Chondrocyte (in vitro differentiated cells): ENCODE results near the gene MCRIP2. TPM values are rescaled to one million over a fixed set of nuclear protein-coding genes. Genes with fewer than 3 reads are reported as not detected.

Experiments
- DNase-seq: peaks from one replicate; pipeline ENCODE4 v3.0.0; 2021; ENCODE audit warnings: mixed read lengths, low spot score
- H3K27ac Mint-ChIP-seq: one replicate; pipeline ENCODE4 v1.8.0; 2021; ENCODE audit warnings: mild to moderate bottlenecking, moderate library complexity, mixed read lengths; ENCODE audit not compliant: unreplicated experiment
- H3K27me3 Mint-ChIP-seq: 2 replicates; pipeline ENCODE4 v1.8.0; 2021; ENCODE audit warnings: low read depth, mixed read lengths
- H3K36me3 Mint-ChIP-seq: 2 replicates; pipeline ENCODE4 v1.8.0; 2021; ENCODE audit warnings: low read depth, mixed read lengths
- H3K4me1 Mint-ChIP-seq: 2 replicates; pipeline ENCODE4 v1.8.0; 2021; ENCODE audit warnings: low read depth, mild to moderate bottlenecking, mixed read lengths
- H3K4me3 Mint-ChIP-seq: one replicate; pipeline ENCODE4 v1.8.0; 2021; ENCODE audit warnings: mild to moderate bottlenecking, moderate library complexity, mixed read lengths; ENCODE audit not compliant: unreplicated experiment
- H3K9me3 Mint-ChIP-seq: 2 replicates; pipeline ENCODE4 v1.8.0; 2021; ENCODE audit warnings: low read depth, mixed read lengths
- total RNA-seq: library from RNA; stranded (reverse); gene quantifications from 3 replicates; pipeline ENCODE4 v1.2.1, GENCODE V29; 2021
- TF ChIP-seq, protein P1 (sequence below): fragments of 200-600 bp; sonication (generic); IDR thresholded peaks from 2 replicates; pipeline ENCODE4 v1.5.0; 2021; ENCODE audit warnings: antibody characterized with exemption, mild to moderate bottlenecking, moderate library complexity

MCRIP2 gene
- total RNA-seq, 1 donor from 2014 or later = 15.3 TPM

DNA sequence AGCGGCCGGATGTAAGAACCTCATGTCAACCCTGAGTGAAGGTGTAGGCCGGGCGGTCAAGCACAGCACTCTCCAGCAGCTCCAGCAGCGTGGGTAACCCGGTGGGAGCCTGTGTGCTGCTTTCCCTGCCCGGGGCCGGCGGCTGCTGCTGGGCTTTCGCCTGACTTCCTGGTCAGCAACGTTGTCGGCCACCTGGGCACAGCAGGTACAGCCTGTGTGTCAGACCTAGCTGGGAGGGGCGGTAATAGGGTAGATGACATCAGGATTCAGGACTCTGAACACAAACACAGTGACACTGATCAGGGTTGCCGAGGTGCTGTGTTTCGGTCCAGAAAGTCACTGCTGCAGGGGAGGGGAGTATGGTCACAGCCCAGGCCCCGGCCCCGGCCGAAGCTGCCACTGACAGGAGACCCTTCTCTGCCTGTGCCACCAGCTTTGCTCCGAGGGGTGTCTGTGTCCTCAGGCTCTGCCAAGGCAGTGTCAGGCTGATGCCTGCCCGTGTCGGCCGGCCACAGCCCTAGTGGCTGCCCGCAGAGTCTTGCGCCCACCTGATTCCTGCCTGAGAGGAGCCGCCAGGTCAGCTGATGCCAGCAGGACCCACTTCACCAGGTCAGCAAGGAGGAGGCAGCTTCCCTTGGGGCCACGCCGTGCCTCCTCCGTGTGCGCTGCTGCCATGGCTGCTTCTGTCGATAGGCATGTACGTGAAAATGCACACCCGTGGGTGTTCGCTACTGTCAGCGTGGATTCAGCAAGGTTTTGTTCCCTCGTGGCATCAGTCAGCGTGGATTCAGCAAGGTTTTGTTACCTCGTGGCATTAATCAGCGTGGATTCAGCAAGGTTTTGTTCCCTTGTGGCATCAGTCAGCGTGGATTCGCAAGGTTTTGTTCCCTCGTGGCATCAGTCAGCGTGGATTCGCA lies 42.5 kb upstream of the MCRIP2 start:
- no peak overlapping the region for H3K4me3 Mint-ChIP-seq
- H3K27me3 Mint-ChIP-seq = no peaks in the 10 kb centered on the region
- TF ChIP-seq, protein P1, sequence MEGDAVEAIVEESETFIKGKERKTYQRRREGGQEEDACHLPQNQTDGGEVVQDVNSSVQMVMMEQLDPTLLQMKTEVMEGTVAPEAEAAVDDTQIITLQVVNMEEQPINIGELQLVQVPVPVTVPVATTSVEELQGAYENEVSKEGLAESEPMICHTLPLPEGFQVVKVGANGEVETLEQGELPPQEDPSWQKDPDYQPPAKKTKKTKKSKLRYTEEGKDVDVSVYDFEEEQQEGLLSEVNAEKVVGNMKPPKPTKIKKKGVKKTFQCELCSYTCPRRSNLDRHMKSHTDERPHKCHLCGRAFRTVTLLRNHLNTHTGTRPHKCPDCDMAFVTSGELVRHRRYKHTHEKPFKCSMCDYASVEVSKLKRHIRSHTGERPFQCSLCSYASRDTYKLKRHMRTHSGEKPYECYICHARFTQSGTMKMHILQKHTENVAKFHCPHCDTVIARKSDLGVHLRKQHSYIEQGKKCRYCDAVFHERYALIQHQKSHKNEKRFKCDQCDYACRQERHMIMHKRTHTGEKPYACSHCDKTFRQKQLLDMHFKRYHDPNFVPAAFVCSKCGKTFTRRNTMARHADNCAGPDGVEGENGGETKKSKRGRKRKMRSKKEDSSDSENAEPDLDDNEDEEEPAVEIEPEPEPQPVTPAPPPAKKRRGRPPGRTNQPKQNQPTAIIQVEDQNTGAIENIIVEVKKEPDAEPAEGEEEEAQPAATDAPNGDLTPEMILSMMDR = no peak
- DNase-seq = peak; percentile 92
- H3K36me3 Mint-ChIP-seq = peaks cover 7% of the 10 kb centered on the region
- no peaks in the 10 kb centered on the region for H3K4me1 Mint-ChIP-seq
- no peak overlapping the region for H3K27ac Mint-ChIP-seq
- no peaks in the 10 kb centered on the region for H3K9me3 Mint-ChIP-seq

- no peak overlapping the region for H3K27ac Mint-ChIP-seq
- H3K4me3 Mint-ChIP-seq = no peak overlapping the region
- DNase-seq = no peak
- TF ChIP-seq, protein P1 = peak; percentile 62
- H3K36me3 Mint-ChIP-seq = peaks cover 7% of the 10 kb centered on the region
- H3K9me3 Mint-ChIP-seq = no peaks in the 10 kb centered on the region
- no peaks in the 10 kb centered on the region for H3K4me1 Mint-ChIP-seq
- no peaks in the 10 kb centered on the region for H3K27me3 Mint-ChIP-seq
Measured at GRCh38 chr16:600781-601180, 40.8 kb upstream of the MCRIP2 start.

GRCh38 chr16:603933-604332 lies 37.7 kb upstream of the MCRIP2 start:
- Mint-ChIP-seq H3K27ac (no peak overlapping the region), H3K36me3 (no peaks in the 10 kb centered on the region), H3K4me1 (no peaks in the 10 kb centered on the region), H3K9me3 (no peaks in the 10 kb centered on the region), H3K4me3 (no peak overlapping the region), H3K27me3 (no peaks in the 10 kb centered on the region)
- TF ChIP-seq, protein P1 = no peak
- DNase-seq = no peak

DNA sequence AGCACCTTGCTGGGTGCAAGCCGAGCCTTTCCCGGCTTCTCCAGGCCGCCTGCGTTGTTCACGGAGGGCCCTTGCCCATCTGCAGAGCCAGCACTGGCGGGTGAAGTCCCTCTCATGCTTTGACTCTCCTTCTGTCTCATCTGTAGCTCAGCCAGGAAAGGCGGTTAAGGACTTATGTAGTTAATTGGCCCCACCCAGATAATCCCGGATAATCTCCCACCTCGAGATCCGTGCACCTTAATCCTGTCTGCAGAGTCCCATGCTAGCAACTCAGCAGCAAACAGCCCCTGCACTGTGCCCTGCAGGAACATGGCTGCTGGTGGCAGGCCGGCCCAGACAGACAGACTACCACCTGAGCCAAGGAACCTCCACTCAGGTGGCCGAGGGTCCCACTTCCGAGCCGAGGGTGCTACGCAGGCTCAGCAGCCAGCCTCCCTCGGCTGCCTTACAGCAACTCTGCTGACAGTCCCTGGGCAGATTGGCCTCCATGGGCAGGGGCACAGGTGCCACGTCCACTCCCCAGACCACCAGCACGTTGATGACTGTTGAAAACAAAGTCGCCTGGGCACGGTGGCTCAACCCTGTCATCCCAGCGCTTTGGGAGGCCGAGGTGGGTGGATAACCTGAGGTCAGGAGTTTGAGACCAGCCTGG lies 34.8 kb upstream of the MCRIP2 start:
- no peak for DNase-seq
- TF ChIP-seq, protein P1 = no peak
- Mint-ChIP-seq H3K4me3 (no peak overlapping the region), H3K27me3 (no peaks in the 10 kb centered on the region), H3K4me1 (peaks cover 2% of the 10 kb centered on the region), H3K27ac (no peak overlapping the region), H3K9me3 (no peaks in the 10 kb centered on the region), H3K36me3 (no peaks in the 10 kb centered on the region)

GRCh38 chr16:608019-608418 lies 33.6 kb upstream of the MCRIP2 start:
- Mint-ChIP-seq H3K27me3 (no peaks in the 10 kb centered on the region), H3K9me3 (no peaks in the 10 kb centered on the region), H3K27ac (no peak overlapping the region), H3K36me3 (no peaks in the 10 kb centered on the region), H3K4me1 (peaks cover 2% of the 10 kb centered on the region), H3K4me3 (no peak overlapping the region)
- DNase-seq = no peak
- TF ChIP-seq, protein P1 = no peak
